Suprapubic skin (tissue), 3 donors: ENCODE results near the gene C6orf120.

Source experiments
- CTCF ChIP-seq, 2 donors: fragments of 200-600 bp in 1 of 2; fragments of 450-650 bp in 1 of 2; sonication (generic) in 1 of 2; IDR thresholded peaks; one replicate each; pipeline ENCODE4 v1.5.1; 2016 to 2019; ENCODE audit warnings: antibody characterized with exemption in 2 of 2, mild to moderate bottlenecking in 1 of 2, moderate library complexity in 1 of 2
- POLR2A ChIP-seq, 2 donors: fragments of 450-650 bp; IDR thresholded peaks; one replicate each; pipeline ENCODE4 v1.6.1; 2017; ENCODE audit warnings: antibody characterized with exemption in 2 of 2, mild to moderate bottlenecking in 2 of 2, moderate library complexity in 2 of 2

GRCh38 chr6:169725125-169726048 is 23.5 kb downstream of the C6orf120 start:
- TF ChIP-seq CTCF (IDR thresholded peaks at IDR 0.05) (no peak), POLR2A (IDR thresholded peaks at IDR 0.05) (no peak)
